A172 (cell line): ENCODE measurements around the gene HNRNPLL. TPM values are rescaled to one million over a fixed set of nuclear protein-coding genes. Genes with fewer than 3 reads are reported as not detected.
"Not testable (repeated sequence)": the region's sequence is repeated elsewhere in the genome, so short reads cannot be mapped to it uniquely, and the experiment has no call there.

Source experiments
- DNase-seq: peaks from one replicate; pipeline ENCODE4 v3.0.0-alpha.2; 2015; ENCODE audit warnings: low spot score
- total RNA-seq: library from RNA; depleted of rRNA; stranded (reverse); fragments of >200 nt; shearing (Covaris generic); gene quantifications from 2 replicates; pipeline ENCODE4 v1.2.3, GENCODE V29; 2014

HNRNPLL gene
- total RNA-seq, 1 experiment from 2014 or later: 49.2 TPM

DNA sequence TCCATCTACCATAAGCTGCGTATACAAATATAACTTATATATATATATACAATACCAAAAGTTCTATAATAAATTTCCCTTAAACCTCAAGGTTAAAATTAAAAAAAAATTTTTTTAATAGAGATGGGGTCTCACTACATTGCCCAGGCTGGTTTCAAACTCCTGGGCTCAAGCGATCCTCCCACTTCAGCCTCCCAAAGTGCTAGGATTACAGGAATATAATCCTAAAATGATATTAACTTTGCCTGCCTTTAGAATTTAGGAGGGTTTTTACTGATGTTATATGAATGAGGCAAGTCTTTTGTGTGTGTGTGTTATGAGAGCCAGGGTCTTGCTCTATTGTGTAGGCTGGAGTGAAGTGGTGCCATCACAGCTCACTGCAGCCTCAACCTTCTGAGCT, 49.2 kb downstream of the HNRNPLL start:
- DNase-seq: no peak

DNA sequence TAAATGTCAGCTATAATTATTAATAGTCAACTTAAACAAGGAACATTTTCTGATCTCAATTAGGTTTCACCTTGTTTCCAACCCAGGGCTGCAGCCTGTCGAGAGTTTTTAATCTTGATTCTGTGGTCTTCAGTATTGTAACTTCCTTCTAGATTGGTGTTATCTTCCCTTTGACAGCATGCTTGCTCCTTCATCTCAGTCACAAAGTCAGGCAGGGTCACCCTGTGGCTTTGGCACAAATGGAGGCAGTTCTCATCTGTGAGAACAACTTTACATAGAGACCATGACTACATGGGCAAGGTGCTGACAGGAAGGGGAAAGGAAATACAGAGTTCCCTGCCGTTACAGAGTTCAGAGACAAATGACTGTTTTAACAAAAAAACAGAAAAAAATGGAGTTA, 50.5 kb downstream of the HNRNPLL start:
- DNase-seq: no peak

DNA sequence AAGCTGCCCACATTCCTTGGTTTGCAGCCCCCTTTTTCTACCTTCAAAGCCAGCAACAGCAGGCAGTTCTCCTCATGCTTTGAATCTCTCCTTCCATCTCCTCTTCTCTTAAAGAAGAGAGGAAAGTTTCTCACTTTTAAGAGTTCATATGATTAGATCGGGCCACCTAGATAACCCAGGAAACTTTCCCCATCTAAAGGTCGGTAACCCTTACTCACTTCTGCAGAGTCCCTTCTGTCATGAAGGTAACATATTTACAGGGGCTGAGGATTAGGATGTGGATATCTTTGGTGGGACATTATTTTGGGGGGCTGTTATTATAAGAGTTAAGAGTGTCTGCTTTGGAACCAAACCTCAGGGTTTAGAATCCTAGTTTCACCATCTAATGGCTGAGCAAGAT, 51.0 kb downstream of the HNRNPLL start:
- DNase-seq: no peak

DNA sequence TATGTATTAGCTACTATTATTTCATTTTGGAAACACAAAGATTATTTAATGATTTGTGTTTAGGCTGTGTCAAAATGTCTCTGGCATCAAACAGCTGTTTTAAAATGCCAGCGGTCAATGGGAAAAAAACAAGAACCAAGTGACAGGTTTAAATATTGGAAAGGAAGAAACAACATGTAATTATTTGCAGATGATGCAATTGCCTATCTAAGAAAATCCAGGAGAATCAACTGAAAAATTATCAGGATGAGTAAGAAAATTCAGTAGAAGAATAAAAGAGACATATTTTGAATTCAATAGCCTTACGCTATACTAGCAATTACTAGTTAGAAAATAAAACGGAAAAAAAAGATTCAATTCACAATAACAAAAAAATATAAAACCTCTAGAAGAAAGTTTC, 51.6 kb downstream of the HNRNPLL start:
- DNase-seq: no peak

DNA sequence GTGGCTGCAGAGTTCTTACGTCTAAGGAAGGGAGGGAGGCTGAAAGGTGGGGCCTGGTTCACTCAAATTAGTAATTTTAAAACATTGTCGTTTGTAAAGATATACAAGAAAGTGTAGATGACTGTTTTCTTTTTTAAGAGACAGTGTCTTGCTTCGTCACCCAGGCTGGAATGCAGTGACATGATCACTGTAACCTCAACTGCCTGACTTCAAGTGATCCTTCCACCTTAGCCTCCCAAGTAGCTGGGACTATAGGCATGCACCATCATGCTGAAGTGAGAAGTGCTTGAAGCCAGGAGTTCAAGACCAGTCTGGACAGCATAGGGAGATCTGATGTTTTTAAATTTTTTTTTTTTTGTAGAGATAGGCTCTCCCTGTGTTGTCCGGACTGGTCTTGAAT, 52.9 kb downstream of the HNRNPLL start:
- DNase-seq: no peak

DNA sequence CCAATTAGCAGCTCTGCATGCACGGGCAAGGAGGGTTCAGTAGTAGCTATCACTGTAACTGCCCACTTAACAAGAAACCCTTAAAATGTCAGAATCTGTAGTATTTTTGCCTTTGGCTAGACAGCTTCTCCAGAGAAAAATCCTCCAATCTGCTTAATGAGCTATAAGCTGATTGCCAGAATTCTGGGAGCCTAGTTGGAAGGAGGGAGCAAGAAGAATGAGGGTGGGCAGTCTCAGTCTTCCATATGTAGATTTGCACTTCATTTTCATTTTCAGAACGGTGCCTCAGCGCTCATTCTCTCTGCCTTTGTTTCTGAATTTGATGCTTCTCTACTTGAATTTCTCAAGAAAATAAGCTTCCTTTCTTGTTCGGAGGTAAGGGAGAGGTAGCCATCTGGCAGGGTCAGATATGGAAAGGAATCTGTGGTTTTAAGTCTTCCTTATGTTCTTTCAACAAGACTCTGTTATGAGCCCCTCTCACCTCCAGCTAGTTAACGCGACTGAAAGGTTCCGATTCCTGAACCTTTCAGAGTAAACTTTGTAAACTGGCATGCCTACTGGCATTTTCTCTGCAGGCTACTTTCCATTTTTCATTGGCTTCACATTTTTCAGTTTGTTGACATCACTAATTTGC, 53.5 kb downstream of the HNRNPLL start:
- no peak for DNase-seq

DNA sequence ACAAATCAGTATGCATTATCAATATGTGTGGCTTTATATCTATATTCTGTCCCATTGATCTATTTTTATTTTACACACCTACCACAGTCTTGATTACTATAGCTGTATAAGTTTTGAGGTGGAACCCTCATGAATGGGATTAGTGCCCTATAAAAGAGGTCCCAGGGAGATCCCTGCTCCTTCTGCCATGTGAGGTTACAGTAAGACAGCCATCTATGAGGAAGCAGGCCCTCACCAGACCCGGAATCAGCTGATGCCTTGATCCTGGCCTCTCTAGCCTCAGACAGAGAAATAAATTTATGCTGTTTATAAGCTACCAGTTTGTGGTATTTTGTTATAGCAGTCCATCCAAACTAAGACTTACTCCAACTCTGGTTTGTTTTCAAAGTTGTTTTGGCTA, 54.9 kb downstream of the HNRNPLL start:
- no peak for DNase-seq

DNA sequence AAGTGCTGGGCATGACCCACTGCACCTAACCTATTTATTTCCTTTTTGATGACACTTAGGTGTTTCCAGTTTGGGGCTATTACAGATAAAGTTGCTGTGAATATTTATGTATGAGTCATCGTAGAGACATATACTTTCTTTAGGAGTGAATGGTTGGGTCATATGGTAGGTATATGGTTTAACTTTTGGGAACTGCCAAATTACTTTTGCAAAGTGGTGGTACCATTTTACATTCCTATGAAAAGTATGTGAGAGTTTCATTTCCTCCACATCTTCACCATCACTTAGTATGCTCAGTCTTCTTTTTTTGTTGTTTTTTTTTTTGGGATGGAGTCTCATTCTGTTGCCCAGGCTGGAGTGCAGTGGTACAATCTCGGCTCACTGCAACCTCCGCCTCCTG, 56.1 kb downstream of the HNRNPLL start:
- DNase-seq: no peak

DNA sequence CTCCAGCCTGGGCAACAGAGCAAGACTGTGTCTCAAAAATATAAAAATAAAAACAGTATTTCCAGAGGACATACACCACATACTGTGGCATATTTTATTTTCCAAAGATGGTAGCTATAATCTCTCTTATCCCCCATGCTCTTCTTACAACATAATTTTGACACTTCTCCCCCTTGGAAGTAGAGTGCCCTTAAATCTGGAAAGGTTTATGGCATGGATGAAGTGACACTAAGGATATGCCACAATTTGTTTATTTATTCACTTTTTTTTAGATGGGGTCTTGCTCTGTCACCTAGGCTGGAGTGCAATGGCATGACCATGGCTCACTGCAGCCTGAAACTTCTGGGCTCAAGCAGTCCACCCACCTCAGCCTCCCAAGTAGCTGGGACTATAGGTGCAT, 56.7 kb downstream of the HNRNPLL start:
- DNase-seq: no peak

DNA sequence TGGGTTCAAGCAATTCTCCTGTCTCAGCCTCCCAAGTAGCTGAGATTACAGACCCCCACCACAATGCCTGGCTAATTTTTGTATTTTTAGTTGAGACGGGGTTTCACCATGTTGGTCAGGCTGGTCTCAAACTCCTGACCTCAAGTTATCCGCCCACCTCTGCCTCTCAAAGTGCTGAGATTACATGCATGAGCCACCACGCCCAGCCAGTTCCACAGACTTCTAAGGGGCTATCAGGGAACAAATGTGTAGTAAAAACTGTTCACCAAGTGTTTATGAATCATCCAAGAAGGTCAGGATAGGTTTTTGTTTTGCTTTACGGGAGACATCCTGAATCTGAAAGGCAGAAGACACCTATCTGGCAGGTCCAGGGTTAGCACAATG, 60.5 kb downstream of the HNRNPLL start:
- DNase-seq: peak; percentile 67

DNA sequence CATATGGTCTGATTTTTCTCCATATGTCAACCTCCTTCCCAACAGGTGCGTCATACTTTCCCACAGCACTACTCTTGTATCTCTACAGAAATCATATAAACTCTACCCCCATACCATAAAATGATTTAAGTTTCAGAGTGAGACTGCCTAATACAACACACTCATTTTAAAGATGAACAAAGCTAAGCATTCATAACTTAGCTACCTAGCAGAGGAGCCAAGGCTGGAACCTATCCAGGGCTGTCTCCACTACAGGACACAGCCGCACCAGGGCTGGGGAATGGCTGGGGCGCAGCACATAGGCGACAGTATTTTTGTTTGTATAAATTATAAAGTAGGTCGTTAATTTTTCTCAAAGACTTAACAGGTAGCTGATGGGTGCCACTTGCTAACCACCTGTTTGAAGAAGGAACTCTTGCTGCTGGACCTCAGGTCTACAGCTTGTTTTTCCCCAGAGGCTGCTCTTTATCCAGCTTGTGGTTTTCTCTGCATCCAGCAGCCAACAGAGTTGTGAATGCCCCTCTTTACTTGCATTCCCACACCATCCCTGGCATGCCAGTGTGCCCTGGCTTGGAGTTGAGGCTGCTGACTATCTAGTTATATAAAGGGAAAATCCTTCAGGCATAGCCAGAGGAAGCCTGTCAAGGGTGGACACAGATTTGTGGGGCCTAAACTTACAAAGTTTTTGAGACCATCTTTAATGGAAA, 62.0 kb downstream of the HNRNPLL start:
- no peak for DNase-seq

DNA sequence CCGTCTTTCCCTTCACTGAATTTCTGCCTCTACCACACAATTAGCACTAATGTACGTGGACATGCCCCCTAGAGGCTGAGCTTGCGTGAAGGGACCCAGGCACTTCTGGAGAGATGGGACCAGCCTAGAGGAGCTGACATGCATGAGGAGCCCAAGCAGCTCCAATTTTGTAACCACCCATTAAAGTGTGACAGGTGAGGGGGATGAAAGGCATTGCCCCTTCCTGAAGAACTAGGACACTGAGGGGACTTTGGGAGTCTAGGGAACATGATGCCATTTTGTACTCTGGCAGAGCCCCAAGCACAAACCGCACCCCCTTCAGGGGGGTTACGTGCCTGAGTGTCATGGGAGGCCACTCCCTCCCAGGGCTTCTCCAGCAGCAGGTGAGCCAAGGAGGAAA, 63.6 kb downstream of the HNRNPLL start:
- DNase-seq: no peak

DNA sequence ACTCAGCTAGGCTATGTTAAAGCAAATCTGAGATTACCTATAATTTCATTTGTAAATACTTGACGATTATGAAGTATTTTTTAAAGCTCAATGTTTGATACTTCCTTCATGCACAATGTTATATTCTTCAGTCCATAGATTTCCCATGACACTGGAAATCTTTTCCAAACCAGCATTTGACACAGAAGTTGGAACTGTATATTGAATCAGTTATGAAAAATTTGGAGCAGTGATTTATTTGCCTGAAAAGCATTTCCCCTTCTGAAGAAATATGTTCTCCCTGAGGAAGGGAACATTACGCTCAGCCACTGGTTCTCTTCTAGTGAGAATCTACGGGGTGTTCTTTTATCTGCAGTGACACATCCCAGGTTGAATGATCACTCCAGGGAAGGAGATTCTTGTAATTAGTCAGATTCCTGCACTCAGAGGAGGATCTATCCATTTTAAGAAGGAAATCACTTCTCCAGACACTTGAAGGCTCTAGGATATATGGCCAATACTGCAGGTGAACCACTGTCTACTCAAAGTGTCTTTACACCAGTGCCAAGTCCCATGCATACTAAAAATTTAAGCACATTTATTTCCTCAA, 64.7 kb downstream of the HNRNPLL start:
- no peak for DNase-seq

DNA sequence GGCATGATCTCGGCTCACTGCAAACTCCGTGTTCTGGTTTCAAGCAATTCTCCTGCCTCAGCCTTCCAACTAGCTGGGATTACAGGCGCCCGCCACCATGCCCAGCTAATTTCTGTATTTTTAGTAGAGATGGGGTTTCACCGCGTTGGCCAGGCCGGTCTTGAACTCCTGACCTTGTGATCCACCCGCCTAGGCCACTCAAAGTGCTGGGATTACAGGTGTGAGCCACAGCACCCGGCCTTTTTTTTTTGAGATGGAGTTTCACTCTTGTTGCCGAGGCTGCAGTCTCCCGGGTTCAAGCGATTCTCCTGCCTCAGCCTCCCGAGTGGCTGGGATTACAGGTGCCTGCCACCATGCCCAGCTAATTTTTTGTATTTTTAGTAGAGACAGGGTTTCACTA, 65.4 kb downstream of the HNRNPLL start:
- DNase-seq: not testable (repeated sequence)

DNA sequence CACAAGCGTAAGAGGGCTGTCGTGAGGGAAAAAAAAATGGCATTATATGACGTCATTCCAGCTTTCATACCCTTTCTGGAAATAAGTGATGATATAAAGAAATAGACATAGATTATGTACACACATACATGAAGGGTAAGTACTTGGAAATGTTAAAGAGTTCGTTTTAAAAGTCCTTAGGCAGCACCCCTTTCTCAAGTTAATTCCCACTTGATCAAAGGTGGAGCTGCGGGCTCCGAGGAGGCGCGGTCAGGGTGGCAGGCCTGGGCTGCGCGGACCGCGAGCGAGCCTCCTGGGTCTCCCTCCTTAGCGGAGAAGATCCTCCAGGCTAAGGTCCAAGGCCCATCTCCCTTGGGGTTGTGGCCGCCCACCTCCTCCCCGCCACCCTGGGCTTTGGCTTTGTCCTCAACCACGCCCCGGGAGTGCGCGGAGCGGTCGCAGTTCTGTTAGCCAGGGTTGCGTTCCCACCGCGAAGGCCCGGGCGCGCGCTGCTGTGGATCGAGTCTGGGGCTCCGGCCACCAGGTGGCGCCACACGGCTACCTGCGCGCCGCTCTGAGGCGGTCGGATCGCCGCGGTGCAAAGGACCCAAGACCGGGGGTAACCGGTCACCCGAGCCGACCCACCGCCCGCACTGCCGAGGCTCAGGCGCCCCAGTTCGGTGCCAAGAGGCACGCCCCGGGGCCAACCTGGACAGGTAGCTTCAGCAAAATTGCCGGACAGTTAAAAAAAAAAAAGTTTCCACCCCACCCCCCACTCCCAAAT, 66.8 kb downstream of the HNRNPLL start:
- DNase-seq: peak; percentile 42

DNA sequence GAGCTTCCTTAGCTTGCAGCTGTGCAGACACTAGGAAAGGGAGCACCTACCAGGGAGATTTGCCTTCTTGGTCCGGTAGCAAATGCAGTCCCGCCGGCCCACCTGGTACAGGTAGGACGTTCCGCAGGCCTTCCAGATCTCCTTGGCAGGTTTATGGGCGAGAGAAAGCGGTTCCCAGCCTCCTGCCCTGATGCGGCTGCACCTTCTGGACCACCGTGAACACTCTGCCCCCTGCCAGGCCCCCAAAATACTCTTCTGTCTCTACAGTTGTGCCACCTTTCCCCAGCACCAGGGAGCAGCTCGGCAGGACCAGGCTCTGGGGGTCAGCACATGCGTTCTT, 67.4 kb downstream of the HNRNPLL start:
- no peak for DNase-seq

DNA sequence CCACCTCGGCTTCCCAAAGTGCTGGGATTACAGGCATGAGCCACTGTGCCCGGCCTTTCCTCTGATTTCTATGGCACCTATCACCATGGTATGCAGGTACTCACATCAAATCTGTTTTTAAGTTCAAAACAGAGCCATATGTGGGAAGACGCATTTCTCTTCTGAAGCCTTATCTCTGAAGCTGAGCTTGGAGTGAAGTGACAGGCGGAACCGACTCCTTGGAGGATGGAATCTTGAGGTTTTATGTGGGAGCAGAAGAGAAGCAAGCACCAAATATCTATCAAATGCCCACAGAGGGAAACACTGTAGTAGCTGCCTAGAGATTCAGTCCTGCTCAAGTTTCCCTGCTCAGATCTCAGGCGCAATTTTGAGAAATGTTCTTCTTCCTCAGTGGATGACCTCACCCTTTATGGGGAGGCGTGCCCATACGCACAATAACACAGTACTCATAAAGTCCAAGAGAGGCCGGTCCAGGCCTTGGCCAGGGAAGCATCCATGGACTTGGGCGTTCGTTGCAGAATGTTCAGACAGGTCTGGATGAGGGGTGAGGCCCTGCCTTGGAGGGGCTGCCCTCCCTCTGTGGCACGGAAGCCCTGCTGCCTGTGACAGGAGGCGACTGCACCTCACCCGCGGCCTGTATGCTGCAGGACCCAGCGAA, 67.9 kb downstream of the HNRNPLL start:
- DNase-seq: no peak

DNA sequence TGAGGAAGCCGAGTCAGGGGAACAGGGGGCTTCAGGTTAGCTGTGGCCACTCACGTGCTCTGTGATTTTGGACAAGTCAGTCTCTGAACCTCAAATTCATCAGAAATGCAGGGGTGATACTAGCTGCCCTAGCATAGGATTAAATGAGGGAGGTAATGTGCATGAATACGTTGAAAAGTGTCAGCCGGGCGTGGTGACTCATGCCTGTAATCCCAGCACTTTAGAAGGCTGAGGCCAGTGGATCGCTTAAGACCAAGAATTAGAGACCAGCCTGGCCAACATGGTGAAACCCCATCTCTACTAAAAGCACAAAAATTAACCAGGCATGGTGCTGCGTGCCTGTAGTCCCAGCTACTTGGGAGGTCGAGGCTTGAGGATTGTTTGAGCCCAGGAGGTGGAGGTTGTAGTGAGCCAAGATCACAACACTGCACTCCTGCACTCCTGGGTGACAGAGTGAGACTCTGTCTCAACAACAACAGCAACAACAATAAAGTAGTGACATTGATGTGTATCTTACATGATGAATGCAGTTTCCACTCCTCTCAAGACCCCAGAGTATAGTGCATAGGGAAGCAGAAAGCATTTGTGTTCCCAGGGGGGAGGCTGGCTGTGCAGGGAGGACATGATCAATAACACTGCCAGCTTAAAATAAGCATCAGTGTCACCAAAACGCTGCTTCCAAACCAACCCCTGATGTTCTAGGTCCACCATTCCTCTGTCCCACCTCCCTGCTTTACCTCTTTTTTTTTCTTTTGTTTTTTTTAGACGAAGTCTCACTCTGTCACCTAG, 68.8 kb downstream of the HNRNPLL start:
- DNase-seq: peak; percentile 34

DNA sequence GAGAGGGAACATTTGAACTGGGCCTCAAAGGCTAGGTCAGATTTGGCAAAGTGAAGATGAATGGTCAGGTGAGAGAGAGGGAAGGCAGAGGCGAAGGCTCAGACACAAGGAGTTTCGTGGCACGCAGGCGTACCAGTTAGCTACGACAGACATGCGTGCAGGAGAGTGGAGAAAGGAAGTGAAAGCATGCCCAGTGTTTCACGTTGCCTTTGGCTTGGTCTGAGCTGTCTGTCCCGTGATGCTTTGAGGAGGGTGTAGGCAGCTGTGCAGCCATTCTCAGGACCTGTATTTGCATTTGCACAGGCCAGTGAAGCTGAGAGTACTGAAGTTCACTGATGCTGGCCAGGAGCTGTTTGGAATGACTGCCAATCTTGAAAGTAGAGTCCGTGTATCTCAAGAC, 69.5 kb downstream of the HNRNPLL start:
- DNase-seq: no peak

DNA sequence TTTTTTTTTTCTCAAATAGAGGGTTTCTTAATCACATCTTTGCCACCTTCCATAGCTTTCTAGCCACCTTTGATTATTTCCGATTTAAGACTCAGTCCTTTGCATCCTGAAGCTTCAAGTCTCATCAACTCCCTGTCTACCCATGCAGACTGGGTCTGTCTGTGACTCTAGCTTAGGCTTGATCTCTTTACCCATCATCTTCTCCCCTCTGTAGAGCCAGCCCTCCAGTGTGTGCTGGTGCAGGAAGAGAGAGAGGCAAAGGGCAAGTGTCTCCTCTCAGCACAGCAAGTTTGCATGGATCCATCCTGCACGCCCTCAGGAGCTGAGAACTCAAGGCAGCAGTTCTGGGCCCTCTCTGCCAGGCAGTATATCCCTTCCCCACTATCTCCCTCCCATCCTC, 70.4 kb downstream of the HNRNPLL start:
- no peak for DNase-seq

DNA sequence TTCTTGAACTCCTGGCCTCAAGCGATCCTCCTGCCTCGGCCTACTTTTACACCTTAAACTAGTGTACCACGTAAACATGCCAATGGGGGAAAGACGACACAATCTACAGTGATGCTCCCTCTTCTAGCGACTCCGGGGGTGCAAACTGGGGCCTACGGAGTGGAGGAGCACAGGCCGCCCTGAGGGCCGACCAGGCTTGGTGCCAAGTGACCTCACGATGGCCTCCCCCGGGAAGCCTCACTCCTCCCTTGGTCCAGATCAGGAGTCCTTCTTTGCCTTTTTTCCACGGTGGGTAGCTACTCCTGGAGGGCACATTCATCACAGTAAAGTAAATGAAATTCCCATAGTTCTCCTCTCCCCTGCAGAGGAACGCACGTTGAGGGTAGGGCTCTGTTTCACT, 73.5 kb downstream of the HNRNPLL start:
- no peak for DNase-seq

DNA sequence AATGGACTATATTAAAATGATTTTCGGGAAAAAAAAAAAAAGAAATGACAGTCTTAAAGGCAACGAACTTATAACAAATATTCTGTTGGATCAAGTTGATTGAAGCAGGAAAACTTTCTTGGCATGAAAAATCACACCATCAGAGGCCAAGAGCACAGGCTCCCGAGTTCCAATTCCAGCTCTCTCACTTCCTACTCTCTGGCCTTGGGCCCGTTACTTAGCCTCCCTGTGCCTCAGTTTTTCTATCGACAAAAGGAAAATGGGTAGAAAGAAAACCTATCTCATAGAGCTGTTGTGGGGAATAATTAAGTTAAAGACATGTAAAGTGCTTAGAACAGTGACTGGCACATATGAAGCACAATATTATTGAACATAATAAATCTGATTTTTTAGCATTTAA, 74.2 kb downstream of the HNRNPLL start:
- DNase-seq: no peak
